ENCODE results near the gene CBY1.
A peak's percentile ranks its signal among the peaks of the same experiment; 100 is the strongest.

CBY1 gene

DNA sequence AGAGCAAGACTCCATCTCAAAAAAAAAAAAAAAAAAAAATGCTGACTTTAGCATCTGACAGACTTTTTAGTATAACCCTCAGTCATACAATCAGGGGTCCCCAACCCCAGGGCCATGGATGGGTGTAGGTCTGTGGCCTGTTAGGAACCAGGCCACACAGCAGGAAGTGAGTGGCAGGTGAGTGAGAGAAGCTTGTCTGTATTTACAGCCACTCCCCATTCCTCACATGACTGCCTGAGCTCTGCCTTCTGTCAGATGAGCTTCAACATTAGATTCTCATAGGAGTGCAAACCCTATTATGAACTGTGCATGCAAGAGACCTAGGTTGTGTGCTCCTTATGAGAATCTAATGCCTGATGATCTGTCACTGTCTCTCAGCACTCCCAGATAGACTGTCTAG is 3.6 kb upstream of the CBY1 start:
- DNase-seq: no peak

DNA sequence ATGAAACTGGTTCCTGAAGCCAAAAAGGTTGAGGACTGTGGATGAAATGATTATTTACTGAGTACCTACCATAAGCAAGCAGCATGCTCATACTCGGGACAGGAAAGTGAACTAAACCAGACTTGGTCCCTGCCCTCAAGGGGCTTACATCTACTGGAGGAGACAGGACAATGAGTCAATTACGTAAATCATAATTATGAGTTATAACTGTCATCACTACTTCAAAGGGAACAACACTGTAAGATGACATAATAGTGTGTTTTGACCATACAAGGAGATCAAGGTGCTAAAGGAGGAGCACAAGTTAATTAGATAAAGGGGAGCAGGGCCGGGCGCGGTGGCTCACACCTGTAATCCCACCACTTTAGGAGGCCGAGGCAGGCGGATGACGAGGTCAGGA is 2.7 kb upstream of the CBY1 start:
- no peak for DNase-seq

DNA sequence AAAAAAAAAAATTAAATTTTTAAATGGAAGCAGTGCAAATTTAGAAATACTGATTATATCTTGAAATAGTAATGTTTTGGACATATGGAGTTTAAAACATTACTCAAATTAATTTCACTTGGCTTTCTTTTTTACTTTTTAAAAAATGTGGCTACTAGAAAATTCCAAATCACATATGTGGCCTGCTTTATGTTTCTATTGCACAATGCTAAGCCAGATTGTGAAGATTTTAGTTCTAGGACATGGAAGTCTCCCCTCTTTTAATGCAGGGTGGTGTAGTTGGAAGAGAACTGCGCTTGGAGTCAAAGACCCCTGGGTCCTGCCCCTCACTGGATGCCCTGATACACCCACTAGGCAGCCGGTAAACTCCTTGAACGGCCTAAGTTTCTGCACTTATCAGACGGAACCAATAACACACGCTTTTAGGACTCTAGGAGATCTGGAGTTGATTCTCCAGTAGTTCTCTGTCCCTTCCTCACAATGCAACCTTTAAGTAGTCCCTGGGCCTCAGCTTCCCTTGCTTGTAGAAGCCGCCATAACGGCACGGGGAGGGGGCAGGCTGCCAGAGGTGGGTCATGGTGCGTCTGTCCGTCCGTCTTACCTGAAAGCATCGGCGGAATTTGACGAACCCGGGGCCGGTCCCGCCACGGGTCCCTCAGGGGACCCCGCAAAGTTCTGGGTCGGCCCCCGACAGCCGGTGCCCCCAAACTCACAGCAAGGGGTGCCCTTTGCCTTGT is 751 bp upstream of the CBY1 start:
- DNase-seq: no peak

DNA sequence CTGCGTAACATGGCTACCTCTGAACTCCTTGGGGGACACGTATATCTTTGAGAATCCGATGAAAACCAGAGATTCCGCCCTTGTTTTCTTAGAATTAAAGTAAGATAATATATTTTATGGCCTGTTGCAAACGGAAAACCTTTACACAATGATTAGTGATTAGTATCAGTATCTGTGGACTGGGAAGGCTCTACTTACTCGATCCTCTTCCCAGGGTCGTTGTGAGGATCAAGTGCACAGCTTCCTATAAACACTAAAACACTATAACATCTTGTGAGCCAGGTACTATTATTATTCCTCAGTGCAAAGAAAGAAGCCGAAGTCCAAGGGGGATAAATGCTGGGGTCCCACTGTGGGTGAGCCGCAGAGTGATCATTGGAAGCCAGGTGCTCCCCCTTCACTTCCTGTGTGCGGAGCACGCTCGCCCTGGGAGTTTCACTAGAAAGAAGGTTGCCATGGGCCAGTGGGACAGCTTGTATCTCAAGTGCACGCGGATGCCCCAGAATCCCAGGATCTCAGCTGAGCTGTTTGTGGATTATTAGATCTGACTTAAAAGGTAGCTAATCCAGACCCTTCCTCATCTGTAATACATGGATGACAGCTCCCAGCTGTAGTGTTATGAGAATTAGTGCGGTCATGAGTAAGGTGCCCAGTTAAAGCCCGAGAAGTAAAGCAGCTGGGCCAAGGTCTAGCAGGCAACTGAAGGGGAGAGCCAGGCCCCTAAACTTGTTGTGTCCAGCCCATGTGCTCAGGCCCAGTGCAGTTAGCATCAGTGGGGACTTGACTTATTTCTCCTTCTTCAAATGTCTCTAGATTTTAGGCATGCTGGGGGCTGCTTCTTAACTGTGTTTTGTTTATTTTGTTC is 839 bp downstream of the CBY1 start:
- DNase-seq: no peak

DNA sequence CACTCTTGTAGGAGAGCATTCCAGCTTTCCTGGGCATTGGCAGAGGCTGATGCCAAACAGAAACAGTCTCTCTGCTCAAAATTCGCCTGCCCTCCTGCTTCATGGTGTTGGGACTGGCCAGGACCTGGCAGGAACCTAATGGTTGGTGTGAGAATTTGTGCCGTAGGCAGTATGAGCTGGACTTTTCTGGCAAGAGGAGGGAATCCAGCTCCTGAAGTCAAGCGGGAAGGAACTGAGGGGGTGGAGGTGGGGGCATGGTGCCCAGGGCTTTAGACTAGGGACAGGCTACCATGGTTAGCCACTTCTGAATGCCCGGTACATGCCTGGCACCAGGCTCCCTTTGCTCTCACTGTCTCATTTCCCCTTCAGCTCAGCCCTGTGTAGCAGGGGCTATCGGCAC is 18.4 kb downstream of the CBY1 start:
- DNase-seq: no peak

DNA sequence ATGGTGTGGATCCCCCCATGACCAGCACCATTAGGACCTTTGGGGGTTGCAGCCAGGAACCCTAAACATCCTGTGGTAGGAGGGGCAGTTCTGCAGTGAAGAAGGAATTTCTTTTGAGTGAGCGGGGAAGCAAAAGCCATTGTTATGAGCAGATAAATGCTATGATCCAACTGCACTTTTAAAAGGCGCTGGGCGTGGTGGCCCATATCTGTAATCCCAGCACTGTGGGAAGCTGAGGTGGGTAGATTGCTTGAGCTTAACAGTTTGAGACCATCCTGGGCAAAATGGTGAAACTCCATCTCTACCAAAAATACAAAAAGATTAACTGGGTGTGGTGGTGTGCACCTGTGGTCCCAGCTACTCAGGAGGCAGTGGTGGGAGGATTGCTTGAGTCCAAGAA is 19.4 kb downstream of the CBY1 start:
- no peak for DNase-seq

DNA sequence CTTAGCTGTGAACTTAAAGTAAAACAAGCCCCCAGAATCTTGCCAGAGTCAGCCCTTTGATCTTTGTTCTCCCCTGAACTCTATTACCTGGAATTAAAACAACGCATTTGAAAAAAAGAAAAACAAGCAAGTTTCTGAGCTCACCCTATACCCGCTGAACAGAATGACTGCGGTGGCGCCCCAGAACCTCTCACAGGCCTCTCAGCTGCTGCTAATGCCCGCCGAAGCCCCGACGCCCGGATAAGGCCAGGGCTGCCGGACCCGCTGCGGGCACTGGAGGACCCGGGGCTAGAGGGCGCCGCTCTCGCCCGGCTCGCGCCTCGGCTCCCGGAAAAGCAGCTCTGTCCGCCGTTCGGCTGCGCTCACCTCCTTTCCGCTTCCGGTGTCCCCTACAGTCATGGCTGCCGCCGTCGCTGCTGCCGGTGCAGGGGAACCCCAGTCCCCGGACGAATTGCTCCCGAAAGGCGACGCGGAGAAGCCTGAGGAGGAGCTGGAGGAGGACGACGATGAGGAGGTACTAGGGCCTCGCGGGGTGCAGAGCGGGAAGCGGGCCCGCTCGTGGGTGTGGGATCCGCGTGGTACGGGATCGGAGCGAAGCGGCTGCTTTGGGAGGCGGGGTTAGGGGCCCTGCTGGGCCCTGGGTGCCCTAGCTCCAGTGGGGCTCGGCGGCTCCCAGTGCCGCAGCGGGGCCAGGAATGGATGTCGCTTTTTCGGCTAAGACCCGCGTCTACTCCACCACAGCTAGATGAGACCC is 25.3 kb downstream of the CBY1 start, which contains the start of gene TOMM22:
Gene TOMM22 (plus strand): TSS at position 376 of the 754 bp plus-strand sequence. CDS start 22 bp downstream, at position 398.
- DNase-seq: peak; percentile 50

DNA sequence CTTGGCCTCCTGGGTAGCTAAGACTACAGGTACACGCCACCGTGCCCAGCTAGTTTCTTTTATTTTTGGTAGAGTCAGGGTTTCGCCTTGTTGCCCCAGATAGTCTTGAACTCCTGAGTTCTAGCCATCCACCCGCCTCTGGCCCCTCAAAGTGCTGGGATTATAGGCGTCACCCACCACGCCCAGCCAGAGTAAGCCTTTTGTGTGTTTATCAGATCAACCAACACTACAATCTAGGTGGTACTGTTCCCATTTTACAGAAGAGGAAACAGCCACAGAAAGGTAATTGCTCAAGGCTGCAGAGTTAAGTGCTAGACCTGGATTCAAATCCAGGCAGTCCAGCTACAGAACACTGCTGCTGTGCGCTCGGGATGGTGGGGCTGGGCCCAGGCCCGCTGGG is 28.5 kb downstream of the CBY1 start:
- no peak for DNase-seq

DNA sequence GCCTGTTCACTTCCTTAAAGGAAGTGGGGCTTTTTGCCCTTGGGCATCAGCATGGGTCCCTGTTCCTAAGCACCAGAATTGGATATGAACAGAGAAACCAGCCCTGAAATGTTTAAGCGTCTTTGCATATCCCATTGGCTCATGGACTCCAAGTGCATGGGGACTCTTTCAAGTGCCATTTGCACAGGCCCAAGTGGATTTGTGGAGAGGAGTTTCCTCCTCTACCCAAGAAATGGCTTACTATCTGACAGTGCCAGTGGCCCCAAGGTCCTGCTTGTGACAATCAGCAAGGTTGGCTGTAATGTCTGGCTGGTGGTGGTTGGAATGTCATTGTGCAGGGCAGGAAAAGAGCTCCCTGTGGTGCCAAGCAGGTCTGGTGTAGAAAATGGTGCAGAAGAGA is 29.3 kb downstream of the CBY1 start:
- no peak for DNase-seq

DNA sequence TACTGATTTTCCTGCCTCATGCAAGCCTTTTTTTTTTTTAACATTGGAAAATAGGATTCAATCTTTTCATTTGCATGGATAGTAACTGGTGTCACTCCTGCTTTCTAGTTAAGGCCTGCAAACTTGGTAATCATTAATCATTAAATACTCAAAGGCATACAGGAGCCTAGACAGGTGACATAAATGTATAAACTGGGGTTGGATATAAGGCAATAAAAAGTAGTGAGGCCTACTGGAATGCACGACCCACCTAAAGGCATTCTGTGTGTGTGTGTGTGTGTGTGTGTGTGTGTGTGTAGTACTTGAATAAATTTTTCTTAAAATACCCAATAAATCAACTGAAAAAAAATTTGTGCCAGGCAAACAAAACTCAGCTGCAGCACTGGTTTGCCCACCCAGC is 33.2 kb downstream of the CBY1 start:
- no peak for DNase-seq

DNA sequence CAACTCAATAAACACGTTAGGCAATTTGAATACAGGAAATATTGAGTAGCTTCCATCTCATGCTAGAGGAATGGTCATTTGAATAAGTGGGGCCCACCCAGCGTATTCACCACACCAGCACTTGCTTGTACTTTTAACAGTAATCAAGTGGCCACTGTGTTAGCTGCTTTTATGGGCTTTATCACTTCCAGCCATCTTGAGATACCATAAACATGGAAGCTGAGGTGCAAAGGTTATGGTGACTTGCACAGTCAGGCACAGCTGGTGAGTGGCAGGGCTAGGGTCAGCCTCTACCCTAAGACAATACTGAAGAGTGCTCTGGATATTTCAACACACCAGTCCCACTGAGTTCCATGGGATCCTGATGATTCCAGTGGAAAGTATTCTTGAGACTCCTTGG is 37.6 kb downstream of the CBY1 start:
- no peak for DNase-seq

DNA sequence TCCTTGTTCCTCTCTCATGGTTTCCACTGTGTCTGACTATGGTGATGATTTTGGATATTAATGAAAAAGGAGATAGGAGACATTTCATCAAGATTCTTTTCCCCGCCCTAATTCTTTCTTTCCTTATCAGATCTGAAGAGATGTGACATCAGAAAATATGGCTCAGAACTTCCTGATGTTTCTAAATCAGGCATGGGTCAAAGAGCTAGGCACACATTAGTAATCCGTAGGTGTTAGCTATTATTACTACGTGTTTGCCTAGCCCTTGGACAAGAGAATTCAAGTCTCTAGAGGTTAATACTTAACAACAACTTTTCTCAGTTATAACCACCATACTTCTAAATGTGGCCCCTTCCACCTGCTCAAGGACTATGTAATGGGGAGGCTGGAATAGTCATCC is 38.5 kb downstream of the CBY1 start:
- no peak for DNase-seq

DNA sequence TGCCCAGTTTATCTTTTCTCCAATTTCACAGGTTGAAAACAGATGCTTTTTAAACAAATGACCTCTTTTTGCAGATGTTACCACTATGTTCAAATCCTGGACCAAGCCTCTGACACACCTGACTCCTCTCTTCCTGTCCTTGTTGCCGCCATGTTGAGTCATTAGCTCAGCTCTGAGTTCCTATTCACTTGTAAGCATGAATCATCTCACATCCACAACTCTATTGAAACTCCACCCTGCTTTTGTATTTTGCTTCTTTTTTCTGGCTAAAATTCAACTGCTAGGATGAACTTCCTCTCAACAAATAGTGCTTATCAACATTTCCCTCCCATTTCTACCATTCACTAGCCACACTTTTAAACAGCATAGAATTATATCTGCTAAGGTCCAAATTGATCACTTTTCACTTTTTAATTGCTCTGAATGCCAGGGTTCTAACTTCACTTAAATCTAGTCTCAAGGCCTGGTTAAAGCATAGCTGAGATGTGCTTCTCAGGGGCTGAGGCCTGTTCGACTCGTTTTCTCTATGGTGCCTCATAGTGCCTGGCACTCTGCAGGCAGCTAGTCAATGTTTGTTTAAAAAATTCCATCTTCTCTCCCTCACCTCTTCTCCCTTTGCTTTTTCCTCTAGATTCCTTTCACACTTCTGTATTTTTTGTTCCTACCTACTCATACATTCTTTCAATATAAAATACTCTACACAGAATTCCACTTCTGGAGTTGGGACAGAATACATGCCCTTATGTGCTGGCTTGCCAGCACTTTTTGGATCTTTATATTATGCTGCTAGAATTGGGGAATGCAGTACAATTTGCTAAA is 40.4 kb downstream of the CBY1 start:
- DNase-seq: no peak

DNA sequence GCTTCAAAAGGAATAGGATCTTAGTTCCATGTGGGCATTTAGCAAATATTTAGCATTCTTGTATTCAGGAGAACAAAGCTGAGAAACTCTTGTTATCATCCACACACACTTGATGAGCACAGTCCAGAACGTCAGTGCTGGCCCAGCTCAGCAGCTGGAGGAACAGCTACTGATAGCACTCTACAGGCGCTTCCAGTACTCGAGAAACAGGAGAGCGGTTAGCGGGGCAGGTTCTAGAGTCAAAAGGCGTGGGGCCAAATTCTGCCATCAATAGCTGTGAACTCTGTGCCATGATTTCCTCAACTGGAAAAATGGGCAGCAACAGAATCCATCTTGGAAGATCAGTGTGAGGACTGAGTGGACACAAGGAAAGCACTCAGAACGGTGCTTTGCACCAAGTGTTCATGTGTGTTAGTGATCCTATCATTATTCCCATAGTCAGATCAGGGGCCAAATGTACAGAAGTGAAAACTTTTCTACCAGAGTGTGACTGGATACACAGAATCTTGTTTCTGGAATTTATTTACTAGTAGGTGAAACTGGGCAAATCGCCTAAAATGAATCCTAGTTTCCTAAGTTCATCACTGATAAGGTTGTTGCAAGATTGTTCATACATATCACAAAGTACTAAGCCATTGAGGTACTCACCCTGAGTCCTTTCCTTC is 41.1 kb downstream of the CBY1 start:
- DNase-seq: no peak

DNA sequence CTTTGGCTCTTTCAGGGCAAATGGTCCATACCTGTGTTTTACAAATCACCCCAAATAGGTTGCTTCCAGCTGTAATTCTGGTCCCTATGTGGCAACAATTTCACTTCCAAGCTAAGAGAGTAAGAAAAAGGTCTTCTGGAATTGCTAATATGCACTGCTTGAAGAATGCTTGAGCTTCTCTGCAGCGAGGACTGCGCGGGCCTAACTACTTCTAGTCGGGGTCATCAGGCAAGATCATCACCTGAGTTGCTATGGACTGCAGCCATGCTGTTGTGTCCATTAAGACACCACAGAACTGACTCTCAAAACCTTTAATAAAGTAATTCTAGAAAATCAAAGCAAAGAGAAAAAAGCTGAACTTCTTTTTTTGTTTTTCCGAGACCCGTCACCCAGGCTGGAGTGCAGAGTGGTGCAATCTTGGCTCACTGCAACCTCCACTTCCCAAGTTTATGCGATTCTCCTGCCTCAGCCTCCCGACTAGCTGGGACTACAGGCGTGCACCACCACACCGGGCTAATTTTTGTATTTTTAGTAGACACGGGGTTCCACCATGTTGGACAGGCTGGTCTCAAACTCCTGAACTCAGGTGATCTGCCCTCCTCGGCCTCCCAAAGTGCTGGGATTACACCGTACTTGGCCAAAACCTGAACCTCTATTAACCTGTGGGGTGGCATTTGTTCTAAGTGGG is 42.1 kb downstream of the CBY1 start:
- DNase-seq: no peak

DNA sequence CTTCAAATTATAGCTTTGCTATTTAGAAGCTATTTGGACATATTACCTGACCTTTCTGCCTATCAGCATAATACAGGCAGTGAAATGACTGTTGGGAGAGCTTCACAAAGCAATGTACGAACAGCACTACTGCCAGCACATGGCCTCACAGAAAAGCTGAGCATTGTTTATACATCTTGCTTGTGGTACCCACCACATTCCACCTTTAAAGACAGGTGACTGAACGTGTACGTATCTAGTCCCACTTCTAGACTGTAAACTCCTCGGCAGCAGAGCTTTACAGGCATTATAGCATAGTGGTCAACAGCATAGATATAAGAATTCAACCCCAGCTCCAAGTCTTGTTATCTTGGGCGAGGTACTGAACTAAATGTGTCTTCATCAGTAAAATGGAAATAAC is 42.7 kb downstream of the CBY1 start:
- no peak for DNase-seq

DNA sequence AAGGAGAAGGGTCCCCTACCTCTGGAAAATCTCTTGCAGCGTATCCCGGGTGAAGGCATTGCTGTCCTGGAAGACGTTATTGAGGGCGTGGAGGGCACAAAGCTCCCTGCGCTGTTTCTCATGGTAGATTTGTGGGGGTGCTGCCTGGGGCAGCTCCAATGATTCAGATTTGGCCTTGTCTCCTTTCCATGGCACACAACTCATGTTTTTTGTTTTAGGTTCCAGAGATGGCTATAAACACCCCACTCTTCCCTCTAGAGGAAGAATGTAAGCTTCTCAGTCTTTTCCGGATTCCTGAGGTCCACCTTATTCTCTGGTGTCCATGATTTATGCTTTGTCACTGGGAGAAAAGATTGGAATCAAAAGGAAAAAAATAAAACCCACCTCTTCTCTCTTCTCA is 43.3 kb downstream of the CBY1 start:
- no peak for DNase-seq

DNA sequence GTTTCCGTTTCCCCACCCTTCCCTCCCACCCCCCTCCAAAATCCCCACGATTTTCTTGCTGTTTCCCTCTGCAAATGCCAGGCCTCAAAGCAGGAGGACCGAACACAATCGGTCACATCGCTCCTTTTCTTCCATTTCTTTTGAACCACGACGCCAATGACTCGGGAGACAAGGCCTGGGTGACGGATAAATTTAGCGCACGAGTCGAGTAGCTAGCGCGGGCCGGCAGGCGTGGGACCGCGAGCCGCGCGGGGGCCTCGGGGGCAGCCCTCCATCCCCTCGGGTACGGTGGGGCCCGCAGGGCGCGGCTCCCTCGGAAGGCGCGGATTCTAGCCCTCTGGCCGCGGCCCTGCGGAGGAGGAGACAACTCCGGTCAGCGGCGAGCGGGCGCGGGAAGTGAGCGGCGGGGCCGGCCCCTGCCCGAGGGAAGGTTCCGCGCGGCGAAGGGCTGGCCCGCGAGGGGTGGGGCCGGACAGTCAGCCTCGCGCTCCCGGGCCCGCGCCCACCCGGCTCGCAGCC is 43.9 kb downstream of the CBY1 start:
- DNase-seq: no peak

DNA sequence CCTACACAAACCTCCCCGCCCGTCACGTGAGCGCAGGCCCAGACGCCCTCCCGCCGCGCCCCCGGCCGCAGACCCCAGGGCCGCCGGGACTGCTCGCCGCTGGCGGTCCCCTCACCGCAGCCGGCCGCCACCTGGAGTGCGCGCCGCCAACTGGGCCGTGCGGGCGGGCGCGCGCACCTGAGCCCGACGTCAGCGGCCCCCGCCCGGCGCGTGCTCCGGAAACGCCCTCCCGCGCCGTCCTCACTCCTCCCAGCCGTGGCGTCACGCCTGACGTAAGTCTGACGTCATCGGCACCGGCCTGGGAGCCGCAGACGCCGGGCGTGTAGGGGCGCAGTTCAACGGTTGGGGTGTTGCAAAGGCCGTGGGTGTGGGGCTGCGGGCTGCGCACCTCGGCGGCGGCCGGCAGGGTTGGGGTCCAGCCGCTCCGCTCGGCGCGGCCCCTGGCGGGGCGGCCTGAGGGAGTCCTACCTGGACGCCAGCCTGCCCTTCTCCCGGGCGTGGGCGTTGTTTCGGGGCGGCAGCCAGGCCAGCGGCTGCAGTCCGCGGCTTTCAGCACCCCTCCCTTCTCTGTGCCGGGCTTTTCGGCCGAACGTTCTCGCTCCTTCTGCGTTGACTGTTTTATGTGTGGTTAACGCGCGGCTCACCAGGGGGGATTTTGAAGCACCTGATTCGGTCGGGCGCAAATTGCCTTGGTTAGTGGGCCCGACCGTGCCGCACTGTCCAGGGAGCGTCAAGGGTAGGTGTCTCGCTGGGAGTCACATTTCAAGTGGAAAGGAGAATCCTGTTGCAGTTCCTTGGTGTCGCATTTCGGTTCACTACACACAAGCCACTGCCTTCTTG is 44.6 kb downstream of the CBY1 start, which contains the start of gene JOSD1:
Gene JOSD1 (minus strand): TSS at position 155 of the 840 bp plus-strand sequence. CDS start 956 bp downstream, outside the sequence.
- DNase-seq: peak; percentile 84

DNA sequence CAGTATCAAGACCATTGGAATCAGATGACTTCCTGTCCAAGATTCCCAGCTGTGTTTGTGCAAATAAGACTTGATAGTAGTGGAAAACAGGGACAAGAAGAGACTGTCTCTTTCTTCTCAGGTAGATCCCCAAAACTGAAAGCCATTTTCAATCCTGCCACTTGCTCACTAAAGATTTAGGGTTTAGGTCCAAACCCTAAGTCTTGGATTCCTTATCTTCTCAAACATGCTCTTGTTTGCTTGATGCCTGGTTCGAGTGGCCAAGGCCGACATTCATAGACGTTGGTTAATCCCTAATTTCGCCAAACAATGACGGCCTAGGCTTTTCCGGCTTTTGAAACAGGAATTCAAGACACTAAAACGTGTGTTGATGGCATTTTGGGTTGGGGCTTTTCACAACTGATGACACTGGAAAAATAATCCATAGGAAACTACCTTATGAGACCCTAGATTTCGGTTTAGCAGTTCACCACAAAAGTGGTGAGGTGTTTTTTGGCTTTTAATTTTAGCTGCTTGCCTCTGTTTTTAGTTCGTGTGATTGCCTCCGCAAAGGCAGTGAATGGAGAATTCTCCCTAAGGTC is 48.3 kb downstream of the CBY1 start:
- DNase-seq: no peak
